Fibroblast of skin of left quadriceps (primary cell): ENCODE data around the gene SMC4.
A peak's percentile ranks its signal among the peaks of the same experiment; 100 is the strongest.
"Not testable (repeated sequence)": the region's sequence is repeated elsewhere in the genome, so short reads cannot be mapped to it uniquely, and the experiment has no call there.

Experiments used
- DNase-seq, 2 experiments: peaks; one replicate each; pipeline ENCODE4 v3.0.0-alpha.2; 2013; ENCODE audit warnings: low read depth in 2 of 2

Gene SMC4

GRCh38 chr3:160399125-160400029 lies at the start of gene SMC4, which contains the start of gene IFT80:
Gene SMC4 (plus strand): TSS chr3:160399650. CDS start chr3:160400827, 1,177 bp downstream.
Gene IFT80 (minus strand): TSS chr3:160399225. CDS start chr3:160384600, 14,625 bp downstream.
- peak; percentile 91 to 92 for DNase-seq

DNA sequence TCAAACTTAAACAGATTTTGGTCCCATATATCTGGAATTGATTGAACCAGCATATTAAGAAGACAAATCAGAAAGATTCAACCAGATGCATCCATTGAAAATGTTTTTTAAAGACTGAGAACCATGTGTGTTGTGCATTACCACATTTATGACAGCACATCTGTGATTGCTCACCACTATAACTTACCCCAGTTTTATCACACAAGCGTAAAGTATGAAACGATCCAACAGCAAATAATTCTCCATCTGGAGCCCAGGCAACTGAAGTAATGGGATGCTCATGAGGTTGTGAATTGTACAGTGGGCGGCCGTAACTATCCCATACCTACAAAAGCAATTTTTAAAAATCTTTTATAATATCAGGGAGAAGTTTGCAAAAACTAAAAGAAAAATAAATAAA lies 43.6 kb upstream of the SMC4 start:
- no peak for DNase-seq

GRCh38 chr3:160362896-160363295 lies 36.6 kb upstream of the SMC4 start:
- not testable (repeated sequence) for DNase-seq

DNA sequence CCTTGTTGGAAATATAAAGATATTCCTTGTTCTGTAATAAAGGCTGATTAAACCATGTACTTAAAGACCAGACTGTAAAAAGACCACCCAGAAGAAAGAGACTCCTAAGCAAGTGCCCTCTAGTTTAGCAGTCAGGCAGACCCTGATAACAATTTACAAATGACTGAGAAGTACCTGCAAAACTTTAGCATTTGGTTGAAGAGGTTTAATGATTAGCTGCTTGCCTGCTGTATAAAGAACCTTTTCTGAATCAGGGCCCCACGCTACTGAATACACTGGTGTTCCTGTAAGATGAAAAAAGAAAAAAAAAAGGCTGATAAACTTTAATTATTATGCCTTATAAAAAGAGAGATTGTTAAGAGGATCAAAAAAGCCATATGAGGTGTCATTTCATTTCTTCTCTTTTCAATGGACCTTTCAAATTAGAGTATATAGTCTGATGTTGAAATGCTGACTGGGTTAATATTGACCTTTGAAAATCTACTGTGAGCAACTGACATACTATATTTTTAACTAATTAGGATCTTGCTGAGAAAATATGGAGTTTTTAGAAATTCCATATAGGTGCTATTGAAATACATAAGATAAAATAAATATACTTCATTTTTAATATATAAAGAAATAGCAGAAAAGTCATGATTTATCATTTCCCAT lies 33.5 kb upstream of the SMC4 start:
- DNase-seq, result no peak

- no peak for DNase-seq
Measured at GRCh38 chr3:160368804-160369203, 30.6 kb upstream of the SMC4 start.

- DNase-seq, result no peak
Measured at GRCh38 chr3:160369784-160370183, 29.7 kb upstream of the SMC4 start.

DNA sequence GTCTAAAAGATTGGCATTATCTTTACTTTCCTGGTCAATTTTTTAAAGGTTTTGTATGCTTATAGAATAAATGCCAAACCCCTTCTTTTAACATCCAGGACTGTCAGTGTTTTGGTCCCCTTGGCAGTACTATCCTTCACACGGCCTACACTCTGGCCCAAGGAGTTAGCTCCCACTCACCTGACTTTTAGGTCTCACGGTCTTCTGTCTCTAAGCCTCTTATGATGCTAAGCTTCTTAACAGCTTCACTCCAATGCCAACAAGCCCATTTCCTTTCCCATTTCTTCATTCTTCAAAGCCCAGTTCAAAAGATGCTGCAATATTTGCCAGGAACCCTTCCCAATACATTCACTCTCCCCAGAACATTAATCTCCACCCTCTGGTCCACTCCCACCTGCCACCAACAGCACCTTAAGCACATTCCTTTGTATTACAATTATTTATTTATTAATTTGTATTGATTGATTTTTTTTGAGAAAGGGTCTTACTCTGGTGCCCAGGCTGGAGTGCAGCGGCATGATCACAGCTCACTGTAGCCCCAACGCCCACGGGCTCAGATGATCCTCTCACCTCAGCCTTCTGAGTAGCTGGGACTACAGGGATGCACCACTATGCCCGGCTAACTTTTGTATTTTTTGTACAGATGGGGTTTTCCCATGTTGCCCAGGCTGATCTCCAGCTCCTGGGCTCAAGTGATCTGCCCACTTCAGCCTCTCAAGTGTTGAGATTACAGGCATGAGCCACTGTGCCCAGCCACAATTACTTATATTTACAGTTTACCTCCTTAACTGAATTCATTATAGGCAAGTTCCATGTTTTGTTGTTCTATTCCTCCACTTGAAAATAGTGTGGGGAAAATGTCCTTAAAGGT lies 28.2 kb upstream of the SMC4 start:
- DNase-seq, result no peak

- DNase-seq, result peak; percentile 47 to 52
Measured at GRCh38 chr3:160372780-160373179, 26.7 kb upstream of the SMC4 start.

DNA sequence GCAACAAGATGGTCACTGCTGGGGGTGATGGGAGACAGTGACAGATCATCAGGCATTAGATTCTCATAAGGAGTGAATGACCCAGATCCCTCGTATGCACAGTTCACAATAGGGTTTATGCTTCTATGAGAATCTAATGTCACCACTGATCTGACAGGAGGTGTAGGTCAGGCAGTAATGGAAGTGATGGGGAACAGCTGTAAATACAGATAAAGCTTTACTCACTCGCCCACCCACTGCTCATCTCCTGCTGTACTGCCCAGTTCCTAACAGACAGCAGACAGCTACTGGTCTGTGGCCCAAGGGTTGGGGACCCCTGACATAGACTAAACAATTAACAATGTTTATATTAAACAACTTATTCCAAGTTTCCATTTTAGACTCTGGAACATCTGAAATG lies 25.8 kb upstream of the SMC4 start:
- no peak for DNase-seq

GRCh38 chr3:160374472-160374871 lies 25.0 kb upstream of the SMC4 start:
- no peak for DNase-seq

- no peak for DNase-seq
Measured at GRCh38 chr3:160374925-160375324, 24.5 kb upstream of the SMC4 start.

- DNase-seq, result no peak
Measured at GRCh38 chr3:160376681-160377080, 22.8 kb upstream of the SMC4 start.

GRCh38 chr3:160378331-160379109 lies 20.9 kb upstream of the SMC4 start:
- DNase-seq, result no peak

GRCh38 chr3:160379628-160380214 lies 19.7 kb upstream of the SMC4 start:
- DNase-seq, result no peak

- DNase-seq, result no peak
Measured at GRCh38 chr3:160381470-160381869, 18.0 kb upstream of the SMC4 start.

DNA sequence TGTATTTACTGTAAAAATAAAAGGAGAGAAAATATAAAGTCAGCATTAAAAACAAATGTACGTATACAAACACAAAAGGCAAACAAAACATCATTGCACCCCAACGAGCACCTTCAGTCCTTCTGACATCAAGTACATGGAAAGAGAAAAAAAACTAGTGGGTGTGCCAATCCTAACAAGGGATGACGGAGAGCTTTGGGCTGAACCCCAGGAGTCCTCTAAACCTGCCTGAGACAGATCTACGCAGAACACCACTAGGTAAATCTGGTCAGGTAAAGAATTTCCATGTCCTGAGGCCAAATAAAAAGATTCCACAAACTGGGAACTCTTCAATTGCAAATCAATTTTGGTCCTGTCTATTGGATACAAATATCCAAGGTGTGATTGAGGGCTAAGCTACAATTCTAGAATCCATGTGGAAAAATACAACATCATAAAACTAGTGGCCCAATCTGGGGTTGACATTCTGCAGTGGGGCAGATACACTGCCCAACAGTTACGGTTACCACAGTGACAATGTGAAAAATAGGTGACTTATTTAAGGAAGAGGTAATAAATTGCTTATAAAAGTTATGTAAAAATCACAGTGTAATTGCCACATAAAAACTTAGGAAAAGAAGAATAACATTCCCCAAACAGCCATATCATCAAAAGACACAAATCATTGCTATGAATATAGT lies 14.7 kb upstream of the SMC4 start:
- DNase-seq, result no peak

- no peak for DNase-seq
Measured at GRCh38 chr3:160390565-160391138, 8.8 kb upstream of the SMC4 start.

DNA sequence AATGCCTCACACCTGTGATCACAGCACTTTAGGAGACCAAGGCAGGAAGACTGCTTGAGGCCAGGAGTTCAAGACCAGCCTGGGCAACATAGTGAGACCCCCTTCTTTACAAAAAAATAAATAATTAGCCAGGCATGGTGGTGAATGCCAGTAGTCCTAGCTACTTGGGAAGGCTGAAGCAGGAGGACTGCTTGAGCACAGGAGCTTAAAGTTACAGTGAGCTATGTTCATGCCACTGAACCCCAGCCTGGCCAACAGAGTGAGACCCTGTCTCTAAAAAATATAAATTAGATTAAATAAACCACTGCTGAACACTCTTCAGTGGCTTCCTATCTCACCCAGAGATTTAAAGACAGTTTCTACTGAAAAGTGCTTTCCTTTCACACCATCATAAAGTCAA lies 6.7 kb upstream of the SMC4 start:
- DNase-seq, result no peak

- no peak for DNase-seq
Measured at GRCh38 chr3:160393346-160394008, 6.0 kb upstream of the SMC4 start.
